Upper lobe of right lung (tissue), 1 donor: ENCODE results near the gene STAMBP. TPM values are rescaled to one million over a fixed set of nuclear protein-coding genes. Genes with fewer than 3 reads are reported as not detected.
A peak's percentile ranks its signal among the peaks of the same experiment; 100 is the strongest.
"Not testable (repeated sequence)": the region's sequence is repeated elsewhere in the genome, so short reads cannot be mapped to it uniquely, and the experiment has no call there.

Experiments
- ATAC-seq: fragments of 200-7000 bp; cut with Tn5 transposase; one replicate; pipeline ENCODE4 v1.9.1; 2020; ENCODE audit warnings: mild to moderate bottlenecking, moderate library complexity
- DNase-seq: peaks from one replicate; pipeline ENCODE4 v3.0.0-alpha.2; 2020
- H3K27ac ChIP-seq: fragments of 200-600 bp; one replicate; pipeline ENCODE4 v1.8.0; 2022
- H3K27me3 ChIP-seq: fragments of 200-600 bp; one replicate; pipeline ENCODE4 v1.8.0; 2022; ENCODE audit warnings: mild to moderate bottlenecking
- H3K36me3 ChIP-seq: fragments of 200-600 bp; one replicate; pipeline ENCODE4 v1.8.0; 2022
- H3K4me1 ChIP-seq: fragments of 200-600 bp; one replicate; pipeline ENCODE4 v1.8.0; 2022
- H3K4me3 ChIP-seq: fragments of 200-600 bp; one replicate; pipeline ENCODE4 v1.8.0; 2022; ENCODE audit warnings: mild to moderate bottlenecking
- H3K9me3 ChIP-seq: fragments of 200-600 bp; one replicate; pipeline ENCODE4 v1.8.0; 2022
- CTCF ChIP-seq: fragments of 200-600 bp; IDR thresholded peaks from one replicate; pipeline ENCODE4 v1.8.0; 2022; ENCODE audit warnings: antibody characterized with exemption
- intact Hi-C: fragments of 100-400 bp; cut with DNase I; formaldehyde crosslinking; loops from one replicate; pipeline ENCODE4 v1.11.0; 2022
- total RNA-seq: library from RNA; stranded (reverse); fragmentation: NEBNext Ultra II Directional; extraction: Animal tissue kit (Norgen Biotek cat#: 25700); gene quantifications from one replicate; pipeline ENCODE4 v1.2.1, GENCODE V29; 2021
- donor health status: DM: no; HTN: yes; CAD: no; lungs with severe emphysema.

Gene STAMBP
- total RNA-seq, 1 donor from 2014 or later, result 29.9 TPM

- H3K4me3 ChIP-seq, result no peak overlapping the region
- no peak overlapping the region for H3K27ac ChIP-seq
- ATAC-seq, result no peak
- no peaks in the 10 kb centered on the region for H3K4me1 ChIP-seq
- intact Hi-C loops, result no loop called here
- H3K27me3 ChIP-seq, result no peaks in the 10 kb centered on the region
- no peak for DNase-seq
- peaks cover 93% of the 10 kb centered on the region for H3K36me3 ChIP-seq
- TF ChIP-seq CTCF, result no peak
- H3K9me3 ChIP-seq, result no peaks in the 10 kb centered on the region
These were observed 31.2 kb downstream of the STAMBP start for GRCh38 chr2:73859721-73860586.

GRCh38 chr2:73862987-73863386 lies 34.2 kb downstream of the STAMBP start:
- ATAC-seq (no peak), DNase-seq (no peak)
- Histone ChIP-seq H3K4me1 (no peaks in the 10 kb centered on the region), H3K27ac (no peak overlapping the region), H3K36me3 (peaks cover 80% of the 10 kb centered on the region), H3K27me3 (no peaks in the 10 kb centered on the region), H3K9me3 (no peaks in the 10 kb centered on the region), H3K4me3 (no peak overlapping the region)
- intact Hi-C loops, result no loop called here
- TF ChIP-seq CTCF, result no peak

GRCh38 chr2:73868204-73868978 lies 39.6 kb downstream of the STAMBP start:
- Histone ChIP-seq H3K4me3 (no peak overlapping the region), H3K27ac (no peak overlapping the region)
- no peak for ATAC-seq

GRCh38 chr2:73870084-73870483 lies 41.3 kb downstream of the STAMBP start:
- intact Hi-C loops, result no loop called here
- ATAC-seq, result peak; percentile 47
- DNase-seq, result no peak
- H3K9me3 ChIP-seq, result no peaks in the 10 kb centered on the region
- no peak overlapping the region for H3K4me3 ChIP-seq
- H3K4me1 ChIP-seq, result peaks cover 4% of the 10 kb centered on the region
- peaks cover 13% of the 10 kb centered on the region for H3K36me3 ChIP-seq
- H3K27me3 ChIP-seq, result no peaks in the 10 kb centered on the region
- no peak overlapping the region for H3K27ac ChIP-seq
- no peak for TF ChIP-seq CTCF

More at GRCh38 chr2:73868204-73868978, 39.6 kb downstream of the STAMBP start:
- H3K36me3 ChIP-seq, result peaks cover 30% of the 10 kb centered on the region
- intact Hi-C loops, result no loop called here
- peaks cover 4% of the 10 kb centered on the region for H3K4me1 ChIP-seq
- no peaks in the 10 kb centered on the region for H3K9me3 ChIP-seq
- no peak for TF ChIP-seq CTCF
- H3K27me3 ChIP-seq, result no peaks in the 10 kb centered on the region
- DNase-seq, result no peak

GRCh38 chr2:73877071-73877802 lies 48.5 kb downstream of the STAMBP start:
- DNase-seq (no peak), ATAC-seq (peak; percentile 83)
- H3K27me3 ChIP-seq, result no peaks in the 10 kb centered on the region

GRCh38 chr2:73877984-73878383 lies 49.2 kb downstream of the STAMBP start:
- H3K27me3 ChIP-seq, H3K4me1 ChIP-seq, H3K36me3 ChIP-seq, H3K27ac ChIP-seq, DNase-seq, H3K9me3 ChIP-seq, H3K4me3 ChIP-seq, intact Hi-C loops, ATAC-seq: not testable (repeated sequence)

More at GRCh38 chr2:73877071-73877802, 48.5 kb downstream of the STAMBP start:
- intact Hi-C loops, result no loop called here
- TF ChIP-seq CTCF, result no peak
- H3K4me3 ChIP-seq, result no peak overlapping the region
- H3K9me3 ChIP-seq, result no peaks in the 10 kb centered on the region
- no peaks in the 10 kb centered on the region for H3K36me3 ChIP-seq
- no peaks in the 10 kb centered on the region for H3K4me1 ChIP-seq
- H3K27ac ChIP-seq, result no peak overlapping the region
